ENCODE data around the gene GNAQ.

Gene GNAQ

DNA sequence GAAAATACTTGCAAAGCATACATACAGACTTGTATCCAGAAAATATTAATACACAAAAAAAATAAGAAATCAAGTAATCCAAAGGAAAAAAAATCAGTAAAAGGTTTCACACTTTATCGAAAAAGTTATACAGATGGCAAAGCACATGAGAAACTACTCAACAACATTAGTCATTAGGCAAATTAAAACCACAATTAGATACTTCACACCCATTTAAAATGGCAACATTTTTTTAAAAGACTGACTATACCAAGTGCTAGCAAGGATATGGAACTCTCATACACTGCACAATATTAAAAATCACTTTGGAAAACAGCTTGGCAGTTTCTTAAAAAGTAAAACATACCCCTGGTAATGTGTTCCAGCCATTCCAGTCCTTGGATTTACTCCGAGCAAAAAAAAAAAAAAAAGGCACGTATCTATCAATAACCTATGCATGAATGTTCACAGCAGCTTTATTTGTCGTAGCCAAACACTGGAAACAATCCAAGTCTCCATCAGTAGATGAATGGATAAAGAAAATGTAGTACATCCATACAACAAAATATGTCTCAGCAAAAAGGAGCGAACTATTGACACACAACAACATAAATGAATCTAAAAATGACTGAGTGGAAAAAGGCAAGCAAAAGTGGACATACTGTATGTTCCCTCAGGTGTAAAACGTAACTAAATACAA, 66.0 kb downstream of the GNAQ start:
- no peak for DNase-seq

DNA sequence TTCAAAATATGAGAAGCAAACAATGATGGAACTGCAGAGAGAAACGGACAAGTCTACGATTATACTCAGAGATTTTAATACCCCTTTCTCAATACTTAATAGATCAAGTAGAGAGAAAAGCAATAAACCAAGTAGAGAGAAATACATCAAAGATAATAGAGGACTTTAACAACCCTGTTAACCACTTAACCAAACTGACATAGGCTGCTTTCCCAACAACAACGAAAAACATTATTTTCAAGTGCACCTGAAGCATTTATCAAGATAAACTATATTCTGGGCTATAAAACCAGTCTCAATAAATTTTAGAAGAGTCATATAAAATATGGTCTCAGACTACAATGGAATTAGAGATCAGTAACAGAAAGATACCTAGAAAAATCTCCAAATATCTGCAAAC, 67.4 kb downstream of the GNAQ start:
- DNase-seq: no peak

DNA sequence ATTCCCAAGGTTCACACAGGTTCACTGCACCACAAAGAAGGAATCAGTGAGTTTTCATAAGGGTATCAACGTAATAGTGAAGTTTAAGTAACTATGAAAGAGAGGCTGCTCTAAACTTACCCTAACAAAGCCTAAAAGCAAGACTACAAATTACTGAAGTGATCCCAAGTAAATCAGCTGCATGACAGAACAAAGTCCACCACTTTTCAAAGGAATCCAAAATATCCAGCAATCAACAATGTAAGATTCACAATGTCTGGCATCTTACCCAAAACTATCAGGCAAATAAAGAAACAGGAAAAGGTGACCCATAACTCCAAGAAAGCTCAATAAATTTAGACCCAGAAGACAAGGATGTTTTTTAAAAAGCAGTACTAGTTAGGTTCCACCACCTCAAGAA, 70.1 kb downstream of the GNAQ start:
- no peak for DNase-seq

DNA sequence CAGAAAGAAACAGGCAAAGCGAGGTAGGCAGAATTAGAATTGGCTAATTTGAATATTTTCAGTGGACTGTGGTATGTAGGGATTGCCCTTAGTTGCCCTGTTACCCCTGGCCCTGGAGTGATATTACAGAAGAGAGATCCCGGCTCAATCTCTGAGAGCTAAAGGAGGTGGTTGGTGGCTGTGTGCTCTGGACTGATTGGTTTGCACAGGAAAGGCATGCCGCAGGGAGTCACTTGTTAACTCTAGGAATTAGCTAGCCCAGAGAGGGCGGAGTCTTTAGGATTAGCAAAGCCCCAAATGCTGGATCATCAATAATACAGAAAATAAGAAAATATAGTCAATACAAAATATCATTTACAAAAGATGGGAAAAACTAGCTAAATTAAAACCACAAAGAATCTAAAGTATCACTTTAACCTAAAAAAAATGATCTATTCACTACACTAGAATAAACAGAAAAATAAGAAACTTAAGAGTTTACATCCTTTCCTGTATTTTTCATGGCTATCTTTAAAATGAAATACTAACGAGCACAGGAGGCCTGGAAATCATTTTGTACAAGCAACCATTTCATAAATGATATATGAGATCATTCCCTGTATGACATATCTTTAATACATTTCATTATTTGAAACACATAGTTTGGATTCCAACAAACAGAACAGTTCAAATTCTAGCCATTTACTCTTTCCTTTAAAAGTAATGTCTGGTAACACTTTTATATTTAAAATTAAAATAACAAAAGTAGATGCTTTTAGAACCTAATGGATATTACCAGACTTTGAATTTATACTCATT, 71.1 kb downstream of the GNAQ start:
- DNase-seq: no peak

DNA sequence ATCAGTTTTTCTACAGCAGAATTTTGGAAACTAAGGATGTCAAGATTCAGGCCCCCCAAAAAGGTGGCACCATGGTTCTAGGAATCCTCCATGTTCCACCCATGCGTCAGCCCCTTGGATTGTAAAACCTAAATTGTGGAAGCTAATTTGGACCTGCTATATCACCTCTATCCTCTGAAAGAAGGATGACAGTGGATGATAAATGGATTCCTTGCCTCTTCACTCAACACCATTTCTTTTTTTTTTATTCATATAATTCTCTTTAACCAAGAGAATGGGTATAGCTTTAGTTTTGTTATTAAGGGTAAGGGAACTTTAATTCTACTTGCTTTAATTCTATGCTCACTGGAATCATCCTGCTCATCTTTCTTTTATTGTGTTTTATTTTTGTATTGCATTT, 71.8 kb downstream of the GNAQ start:
- DNase-seq: no peak

DNA sequence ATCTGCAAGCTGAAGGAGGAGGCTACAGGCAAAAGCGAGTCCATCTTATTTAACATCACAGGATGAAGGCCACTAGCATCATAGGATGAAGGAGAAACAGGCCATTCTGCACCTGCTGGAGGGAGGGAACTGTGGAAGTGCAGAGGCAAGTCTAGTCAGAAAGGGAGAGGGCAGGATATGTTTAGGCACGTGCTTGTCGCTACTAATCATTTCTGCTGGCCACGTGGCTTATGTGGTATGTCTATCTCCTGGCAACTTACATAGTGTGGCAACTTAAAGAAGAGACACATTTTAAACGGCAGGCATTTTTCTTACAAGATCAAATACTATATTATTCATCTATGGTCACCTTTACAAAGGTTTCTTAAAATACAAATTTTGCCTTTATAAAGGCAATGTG, 74.0 kb downstream of the GNAQ start:
- DNase-seq: no peak

DNA sequence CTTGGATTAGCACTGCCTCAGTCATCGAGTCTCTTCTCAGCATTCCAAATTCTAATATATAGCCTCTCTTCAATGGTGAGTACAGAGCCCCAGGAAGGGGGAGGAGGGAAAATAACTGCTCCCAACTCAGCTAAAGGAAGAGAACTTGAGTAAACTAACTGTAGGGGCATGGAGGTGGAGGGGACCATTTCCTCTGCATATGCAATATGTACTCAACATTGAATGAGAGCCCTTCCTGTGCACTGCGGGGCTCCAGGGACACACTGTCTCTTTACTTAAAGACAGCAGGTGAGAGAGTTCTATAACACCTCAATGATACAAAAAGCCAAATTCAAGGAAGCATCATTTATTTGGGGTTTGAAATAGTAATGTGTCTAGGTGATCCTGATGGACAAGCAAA, 75.1 kb downstream of the GNAQ start:
- DNase-seq: no peak

DNA sequence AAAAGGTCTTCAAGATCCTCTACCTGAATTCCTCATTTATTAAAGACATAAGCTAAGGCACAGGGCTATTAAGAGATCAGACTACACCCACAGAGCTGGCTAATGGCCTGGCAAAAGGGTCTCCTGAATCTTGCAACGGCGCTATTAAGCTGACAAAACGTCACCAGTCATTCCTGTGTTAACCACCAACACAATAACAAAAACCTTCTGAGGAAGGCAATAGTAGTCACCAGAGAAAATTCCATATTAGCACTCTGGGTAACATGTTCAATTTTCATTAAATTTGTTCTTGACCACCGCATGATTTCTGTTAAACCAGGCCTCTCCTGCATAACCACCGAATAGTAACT, 77.0 kb downstream of the GNAQ start:
- DNase-seq: no peak

DNA sequence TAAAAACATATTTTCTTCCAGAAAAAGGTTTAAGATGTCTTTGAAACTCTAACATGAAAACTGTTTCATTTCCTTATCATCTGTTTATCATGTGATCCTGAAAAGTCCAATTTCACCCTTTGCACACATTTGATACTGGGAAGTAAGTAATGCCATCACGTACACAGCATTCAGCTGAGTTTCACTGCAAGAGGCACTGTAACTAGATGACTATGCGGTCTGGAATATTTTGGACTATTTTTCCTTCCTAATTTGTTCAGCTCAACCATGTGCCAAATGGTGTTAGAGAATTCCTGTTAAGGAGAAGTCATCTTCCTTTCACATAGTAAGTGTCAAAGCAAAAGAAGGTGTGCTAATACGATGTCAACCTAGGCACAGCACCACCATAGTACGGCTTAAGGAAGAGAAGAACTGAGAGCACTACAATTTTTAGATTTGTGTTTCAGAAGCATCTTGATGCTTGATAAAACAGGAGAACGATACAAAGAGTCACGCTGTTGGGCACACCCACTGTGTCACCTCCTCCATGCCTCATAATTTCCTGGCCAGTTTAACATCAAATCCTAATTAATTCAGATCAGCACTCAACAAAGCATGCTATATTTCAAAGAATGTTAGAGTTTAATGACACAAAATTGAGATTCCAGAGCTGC, 77.5 kb downstream of the GNAQ start:
- no peak for DNase-seq

DNA sequence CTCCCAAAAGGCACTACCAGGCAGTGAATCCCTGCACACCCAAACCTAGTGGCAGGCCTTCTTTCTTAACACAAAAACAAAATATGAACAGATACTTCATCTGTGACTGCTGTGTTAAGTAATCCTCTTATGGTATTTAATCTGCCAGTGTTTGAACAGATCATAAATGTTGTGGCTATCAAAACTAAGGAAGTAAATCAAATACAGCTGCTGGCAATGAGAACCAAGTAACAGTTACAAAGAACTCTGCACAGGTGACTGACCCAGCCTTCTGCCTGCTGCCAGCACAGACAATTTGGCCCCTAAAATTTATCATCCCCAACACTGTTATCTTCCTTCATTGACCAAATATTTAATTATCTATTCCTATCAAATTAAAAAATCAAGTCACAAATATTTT, 78.0 kb downstream of the GNAQ start:
- DNase-seq: no peak

DNA sequence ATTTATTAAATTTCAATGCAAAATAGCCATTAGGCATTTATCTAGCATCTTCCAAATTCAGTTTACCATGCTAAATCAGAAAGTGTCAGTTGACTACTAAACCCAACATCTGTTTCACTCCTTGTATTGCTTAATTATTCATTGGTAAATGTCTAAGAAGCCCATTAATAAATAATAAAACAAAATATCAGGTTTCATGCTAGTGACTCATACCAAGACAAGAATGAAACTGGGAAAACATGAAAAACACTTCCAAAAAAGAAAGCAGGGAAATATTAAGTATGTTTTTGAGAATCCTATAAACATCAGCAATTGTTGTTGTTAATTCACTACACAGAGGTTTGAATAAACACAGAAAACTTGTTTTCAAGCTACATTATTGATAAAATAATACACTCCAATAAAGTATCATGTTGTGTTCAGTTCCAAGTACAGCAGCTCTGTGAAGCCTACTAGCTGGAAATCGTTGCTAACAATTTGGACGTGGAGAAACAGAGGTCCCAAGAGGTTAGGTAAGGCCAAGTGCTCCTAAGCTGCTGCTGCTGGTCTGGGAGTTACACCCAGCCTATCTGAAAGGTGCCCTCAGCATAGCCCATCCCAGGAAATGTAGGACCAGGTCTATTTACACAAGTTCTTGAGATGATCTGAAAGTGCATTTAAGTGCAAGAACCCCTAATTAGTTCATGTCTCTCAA, 78.8 kb downstream of the GNAQ start:
- DNase-seq: no peak

DNA sequence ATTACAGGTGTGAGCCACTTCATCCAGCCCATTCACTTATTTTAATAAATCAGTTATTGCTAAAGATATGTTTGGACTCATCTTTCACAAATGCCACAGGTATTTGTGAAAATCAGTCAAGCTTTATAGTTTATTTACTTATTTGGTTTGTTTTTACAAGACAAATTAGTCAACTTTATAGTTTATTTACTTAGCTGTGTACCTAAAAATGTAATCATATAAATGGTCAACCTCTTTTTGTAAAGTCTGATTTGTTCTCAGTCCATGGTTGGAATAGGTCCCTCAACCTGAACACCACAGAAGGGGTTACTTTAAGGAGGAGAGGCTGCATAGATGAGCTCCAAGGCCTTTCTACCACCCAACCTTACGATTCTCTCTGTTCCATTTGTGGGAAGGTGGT, 80.2 kb downstream of the GNAQ start:
- no peak for DNase-seq

DNA sequence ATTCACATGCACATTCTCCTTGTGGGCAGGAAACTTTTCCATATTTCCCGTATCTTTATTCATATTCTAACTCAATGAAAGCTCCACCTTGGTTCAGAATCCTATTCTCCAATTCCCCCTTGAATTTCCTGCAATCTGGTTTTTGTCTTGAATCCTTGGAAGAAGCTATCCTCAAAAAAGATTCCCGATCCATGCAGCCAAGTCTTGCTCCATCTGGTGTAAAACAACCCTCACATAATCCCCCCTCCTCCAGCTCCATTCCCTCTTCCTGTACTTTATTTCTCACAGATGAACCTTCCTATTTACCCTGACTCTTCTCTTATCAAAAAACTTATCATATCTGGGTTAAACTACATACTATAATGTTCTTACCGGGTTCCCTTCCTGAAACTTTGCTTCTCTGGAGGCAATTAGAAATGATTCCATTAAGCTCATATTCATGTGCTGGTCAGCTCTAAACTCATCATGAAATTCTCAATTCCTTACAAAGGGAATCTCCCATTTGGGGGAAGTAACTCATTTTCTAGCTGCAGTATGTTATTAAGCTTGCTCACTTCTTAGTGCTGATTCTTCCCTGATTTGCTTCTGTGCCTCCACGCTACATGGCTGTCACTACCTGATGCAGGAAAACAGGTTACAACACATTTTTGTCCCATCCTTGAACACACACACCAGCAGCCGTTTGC, 81.7 kb downstream of the GNAQ start:
- DNase-seq: no peak

DNA sequence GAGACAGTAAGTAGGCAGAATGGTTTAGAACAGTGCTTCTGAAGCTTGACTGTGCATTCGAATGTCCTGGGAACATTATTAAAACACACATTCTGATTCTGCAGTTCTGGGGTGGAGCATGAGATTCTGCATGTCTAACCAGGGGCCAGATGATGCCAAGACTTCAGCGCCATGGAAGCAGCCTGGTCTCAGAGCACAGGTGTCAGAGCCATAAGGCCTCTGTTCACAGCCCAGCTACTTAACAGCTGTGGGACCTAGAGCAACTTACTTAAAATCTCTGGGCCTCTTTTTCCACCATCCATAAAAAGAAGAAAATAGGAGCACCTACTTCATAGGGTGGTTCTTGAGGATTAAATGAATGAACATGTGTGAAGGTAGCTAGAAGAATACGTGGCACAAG, 84.0 kb downstream of the GNAQ start:
- no peak for DNase-seq

DNA sequence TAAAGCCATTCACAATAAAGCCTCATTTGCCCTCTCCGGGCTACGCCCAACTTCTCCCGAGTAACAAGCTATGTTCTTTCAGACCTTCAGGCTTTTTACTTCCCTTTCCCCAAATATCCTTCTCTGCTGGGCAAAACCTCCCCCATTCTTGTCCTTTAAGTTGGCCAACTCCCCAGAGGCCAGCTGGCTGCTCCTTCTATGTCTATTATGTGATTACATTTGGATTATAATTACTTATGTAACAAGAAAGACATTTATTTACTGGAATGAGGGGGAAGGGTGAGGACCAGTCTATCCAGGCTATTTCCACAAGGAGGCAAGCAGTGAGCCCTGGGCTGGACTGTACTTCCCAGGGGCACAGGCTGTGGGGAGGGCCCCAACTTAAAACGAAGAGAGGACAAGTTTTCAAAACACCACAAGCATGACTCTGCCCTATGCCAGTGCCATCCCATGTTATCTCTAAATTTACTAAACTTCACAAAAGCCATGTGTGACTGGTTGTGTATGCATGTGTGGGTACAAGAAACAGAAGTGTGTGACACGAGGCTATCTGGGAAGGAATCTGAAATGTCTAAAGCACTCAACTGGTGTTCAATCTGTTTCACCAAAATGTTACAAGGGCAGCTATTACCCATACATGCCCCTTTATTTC, 84.5 kb downstream of the GNAQ start:
- DNase-seq: peak; percentile 20

DNA sequence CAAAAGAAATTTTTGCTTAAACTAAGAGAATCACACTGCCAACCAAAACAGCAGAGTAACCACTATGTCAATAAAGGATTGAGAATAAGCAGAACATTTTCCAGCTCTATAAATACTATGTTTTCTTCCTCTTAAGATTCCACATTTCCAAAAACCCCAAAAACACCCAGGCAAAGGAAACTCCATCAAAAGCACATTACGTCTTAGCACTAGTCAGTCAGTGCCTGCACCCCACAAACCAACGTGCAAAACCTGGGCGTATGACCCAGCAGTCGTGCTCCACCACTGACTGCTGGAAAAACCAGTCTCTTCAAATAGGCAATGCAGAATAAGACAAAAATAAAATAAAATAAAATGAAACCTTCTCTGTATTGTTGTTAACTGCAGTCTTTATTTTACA, 85.3 kb downstream of the GNAQ start:
- DNase-seq: no peak

DNA sequence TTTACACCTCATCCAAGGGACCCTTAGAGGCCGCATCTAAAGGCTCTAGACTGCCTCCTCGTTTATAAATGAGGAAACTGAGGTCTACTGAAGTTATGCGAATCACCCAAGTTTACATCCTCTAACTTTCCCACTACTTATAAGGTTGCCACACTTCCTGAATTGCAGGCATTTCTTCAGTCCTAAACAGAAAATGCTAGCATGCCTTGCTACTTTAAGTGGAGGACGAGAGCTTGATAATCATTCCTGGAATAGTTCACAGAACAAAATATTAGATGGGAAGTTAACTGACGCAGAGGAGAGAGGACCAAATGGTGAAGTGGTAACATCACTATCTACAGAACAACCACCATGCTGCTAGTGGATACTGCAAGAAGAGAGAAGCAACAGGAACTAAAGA, 85.8 kb downstream of the GNAQ start:
- no peak for DNase-seq

DNA sequence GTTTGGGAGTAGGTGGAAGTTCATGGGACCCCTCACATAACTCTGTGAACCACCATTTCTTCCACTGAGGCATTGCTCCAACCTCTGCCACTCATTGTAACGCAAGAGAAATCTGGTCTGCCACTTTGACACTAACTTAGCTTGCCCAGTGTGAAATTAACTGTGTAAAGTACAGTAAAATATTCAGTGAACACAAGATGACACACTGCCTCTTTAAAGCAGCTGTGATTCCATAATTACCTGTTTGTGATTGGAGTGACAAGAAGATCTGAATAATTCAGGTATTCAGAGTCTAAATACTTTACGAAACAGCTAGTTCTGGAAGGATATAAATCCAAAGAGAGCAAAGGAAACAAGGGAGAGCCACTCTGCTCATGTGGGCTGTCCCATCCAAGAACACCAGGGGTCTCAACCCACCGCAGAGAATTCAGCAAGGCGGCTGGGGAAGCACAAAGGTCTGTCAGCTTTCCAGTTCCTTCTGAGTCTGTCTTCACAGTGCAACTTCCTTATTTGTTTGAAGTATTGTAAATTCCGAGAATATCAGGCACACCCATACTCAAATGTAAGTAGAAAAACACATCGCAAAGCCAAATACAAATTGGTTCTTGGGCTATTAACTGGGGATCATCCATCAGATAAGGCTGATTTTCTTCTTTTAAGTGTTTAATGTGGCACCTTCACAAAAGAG, 86.9 kb downstream of the GNAQ start:
- no peak for DNase-seq

DNA sequence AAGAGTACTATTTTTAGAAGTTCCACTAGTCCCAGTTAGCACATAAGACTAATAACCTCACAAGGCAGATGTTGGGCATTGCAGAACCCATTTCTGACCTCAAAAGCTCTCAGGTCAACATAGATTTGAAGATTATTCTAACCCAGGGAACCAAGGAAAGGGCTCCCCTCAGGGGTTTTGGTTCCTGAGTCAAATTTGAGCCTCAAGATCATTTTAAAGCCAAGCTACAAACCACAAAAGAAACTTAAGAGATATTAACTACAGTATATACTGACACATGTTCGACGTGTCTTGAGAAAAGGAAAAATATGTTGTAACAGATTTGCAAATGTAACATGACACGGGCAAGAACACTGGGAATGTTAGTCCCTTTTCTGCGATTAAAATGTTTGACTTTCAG, 88.6 kb downstream of the GNAQ start:
- DNase-seq: no peak

DNA sequence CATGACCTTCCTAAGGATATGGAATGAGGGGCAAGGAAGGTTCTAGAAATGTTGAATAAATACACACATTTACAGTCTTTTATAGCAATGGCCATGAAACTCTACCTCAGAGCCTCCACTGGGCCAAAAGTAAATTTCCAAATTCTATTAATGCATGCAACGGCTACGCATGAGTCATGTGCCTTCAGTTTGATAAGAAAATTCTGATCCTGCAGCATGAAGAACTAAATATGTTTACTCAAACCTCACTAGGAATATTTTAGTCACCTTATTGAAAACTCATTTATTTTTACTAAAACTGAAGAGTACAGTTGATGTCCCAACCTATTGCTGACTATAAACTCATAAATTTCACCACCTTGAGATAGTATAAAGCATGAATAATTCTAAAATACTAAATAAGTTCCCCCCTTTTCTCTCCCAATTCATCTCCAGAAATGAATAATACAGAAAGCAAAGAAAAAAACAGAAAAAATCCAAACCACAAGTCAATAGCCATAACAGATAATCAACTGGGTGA, 92.4 kb downstream of the GNAQ start:
- no peak for DNase-seq

DNA sequence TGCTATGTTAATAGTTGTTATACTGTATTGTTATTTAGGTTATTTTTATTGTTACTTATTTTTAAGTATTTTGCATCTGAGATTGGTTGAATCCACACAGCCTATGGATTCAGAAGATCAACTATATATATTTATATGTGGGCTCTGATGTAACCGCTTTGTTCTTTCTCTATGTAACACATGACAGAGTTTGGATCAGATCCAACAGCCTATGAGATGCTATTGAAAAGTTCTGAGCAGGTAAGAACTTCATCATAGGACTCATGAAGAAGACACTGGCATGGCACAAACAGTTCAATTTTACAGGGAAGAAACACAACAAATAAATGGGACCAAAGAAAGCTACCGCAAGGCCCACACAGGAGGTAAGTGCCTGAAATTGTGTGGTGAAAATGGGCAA, 93.4 kb downstream of the GNAQ start:
- DNase-seq: no peak

DNA sequence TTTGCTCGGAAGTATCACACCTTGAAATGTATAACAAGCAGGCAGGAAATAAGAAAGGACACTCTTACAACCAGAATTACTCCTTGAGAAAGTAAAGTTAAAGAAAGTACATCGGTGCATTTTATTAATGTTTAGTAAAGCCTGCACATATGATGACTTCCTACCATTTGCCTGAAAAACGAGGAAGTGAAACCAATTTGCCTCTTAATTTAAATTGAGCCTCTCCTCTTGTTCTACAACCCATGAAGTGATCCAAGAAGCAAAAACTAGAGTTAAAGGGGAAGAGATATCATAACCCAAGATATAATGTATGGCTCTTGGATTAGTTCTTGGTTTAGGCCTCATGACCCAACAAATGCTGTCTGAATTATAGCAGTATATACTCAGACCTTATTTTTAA, 95.6 kb downstream of the GNAQ start:
- no peak for DNase-seq
